WTC11 (cell line): Measurements from ENCODE around the gene IL17RE. TPM values are rescaled to one million over a fixed set of nuclear protein-coding genes. Genes with fewer than 3 reads are reported as not detected.

ENCODE experiments used
- AR ChIP-seq: fragments of 250-450 bp; sonication (Bioruptor Pico); IDR thresholded peaks from 2 replicates; pipeline ENCODE4 v1.9.0; 2021; ENCODE audit warnings: mild to moderate bottlenecking
- ARID4B ChIP-seq: sonication (generic); formaldehyde crosslinking; IDR thresholded peaks from 2 replicates; pipeline ENCODE4 v1.8.0; 2023; ENCODE audit warnings: missing genetic modification reagents, mild to moderate bottlenecking, borderline replicate concordance
- ATF6 ChIP-seq: sonication (generic); formaldehyde crosslinking; IDR thresholded peaks from 2 replicates; pipeline ENCODE4 v1.8.1; 2023; ENCODE audit warnings: mild to moderate bottlenecking, missing genetic modification reagents
- CBFB ChIP-seq: sonication (generic); formaldehyde crosslinking; IDR thresholded peaks from 2 replicates; pipeline ENCODE4 v1.8.1; 2022; ENCODE audit warnings: mild to moderate bottlenecking, low read depth, missing genetic modification reagents
- E2F5 ChIP-seq: sonication (generic); formaldehyde crosslinking; IDR thresholded peaks from 2 replicates; pipeline ENCODE4 v1.8.1; 2022; ENCODE audit warnings: mild to moderate bottlenecking, moderate library complexity, missing genetic modification reagents
- EMX1 ChIP-seq: fragments of 250-450 bp; sonication (Bioruptor Pico); IDR thresholded peaks from 2 replicates; pipeline ENCODE4 v1.8.0; 2021; ENCODE audit warnings: mild to moderate bottlenecking
- ETV6 ChIP-seq: sonication (generic); formaldehyde crosslinking; IDR thresholded peaks from 2 replicates; pipeline ENCODE4 v1.8.1; 2022; ENCODE audit warnings: mild to moderate bottlenecking, missing genetic modification reagents
- HMGXB4 ChIP-seq: sonication (generic); formaldehyde crosslinking; IDR thresholded peaks from 2 replicates; pipeline ENCODE4 v1.8.1; 2023; ENCODE audit warnings: mild to moderate bottlenecking, moderate library complexity, missing genetic modification reagents
- MAX ChIP-seq: sonication (generic); formaldehyde crosslinking; IDR thresholded peaks from 2 replicates; pipeline ENCODE4 v1.8.0; 2022; ENCODE audit warnings: mild to moderate bottlenecking, missing genetic modification reagents
- MLX ChIP-seq: sonication (generic); formaldehyde crosslinking; IDR thresholded peaks from 2 replicates; pipeline ENCODE4 v1.8.1; 2023; ENCODE audit warnings: mild to moderate bottlenecking, missing genetic modification reagents, moderate library complexity
- NFATC4 ChIP-seq: fragments of 250-450 bp; sonication (Bioruptor Pico); IDR thresholded peaks from 2 replicates; pipeline ENCODE4 v1.9.0; 2021; ENCODE audit warnings: mild to moderate bottlenecking
- NR3C1 ChIP-seq: sonication (generic); formaldehyde crosslinking; conservative IDR thresholded peaks from 2 replicates; pipeline ENCODE4 v1.8.1; 2023; ENCODE audit warnings: low read depth, mild to moderate bottlenecking, missing genetic modification reagents
- PRRX2 ChIP-seq: fragments of 250-450 bp; sonication (Bioruptor Pico); IDR thresholded peaks from 2 replicates; pipeline ENCODE4 v1.8.0; 2021; ENCODE audit warnings: mild to moderate bottlenecking
- SMAD4 ChIP-seq: sonication (generic); formaldehyde crosslinking; IDR thresholded peaks from 2 replicates; pipeline ENCODE4 v1.8.0; 2022; ENCODE audit warnings: mild to moderate bottlenecking, missing genetic modification reagents
- SOX15 ChIP-seq: fragments of 250-450 bp; sonication (Bioruptor Pico); IDR thresholded peaks from 2 replicates; pipeline ENCODE4 v1.9.0; 2021; ENCODE audit warnings: mild to moderate bottlenecking
- TP53 ChIP-seq: sonication (generic); formaldehyde crosslinking; IDR thresholded peaks from 2 replicates; pipeline ENCODE4 v1.8.1; 2023; ENCODE audit warnings: mild to moderate bottlenecking, missing genetic modification reagents
- USF2 ChIP-seq: sonication (generic); formaldehyde crosslinking; IDR thresholded peaks from 2 replicates; pipeline ENCODE4 v1.8.1; 2023; ENCODE audit warnings: mild to moderate bottlenecking, missing genetic modification reagents, moderate library complexity
- ZBTB21 ChIP-seq: sonication (generic); formaldehyde crosslinking; IDR thresholded peaks from 2 replicates; pipeline ENCODE4 v1.8.1; 2023; ENCODE audit warnings: mild to moderate bottlenecking, missing genetic modification reagents, borderline replicate concordance
- ZNF281 ChIP-seq: sonication (generic); formaldehyde crosslinking; IDR thresholded peaks from 2 replicates; pipeline ENCODE4 v1.8.0; 2023; ENCODE audit warnings: mild to moderate bottlenecking, missing genetic modification reagents
- ZNF317 ChIP-seq: sonication (generic); formaldehyde crosslinking; IDR thresholded peaks from 2 replicates; pipeline ENCODE4 v1.8.1; 2023; ENCODE audit warnings: low read depth, mild to moderate bottlenecking, moderate library complexity, missing genetic modification reagents, borderline replicate concordance
- total RNA-seq: library from RNA; stranded (reverse); gene quantifications from 3 replicates; pipeline ENCODE4 v1.2.3, GENCODE V29; 2021

IL17RE gene
- total RNA-seq, 1 experiment from 2014 or later: 4.2 TPM

- TF ChIP-seq ARID4B (no peak; the same call in 1 of the 2 replicates), SOX15 (no peak), USF2 (peak; percentile 46; the same call in 1 of the 2 replicates), CBFB (CRISPR knock-in tag) (peak; percentile 50; the same call in 1 of the 2 replicates), ZNF317 (CRISPR knock-in tag) (peak; percentile 54; the same call in 1 of the 2 replicates), PRRX2 (peak; percentile 70), MAX (peak; percentile 70), NR3C1 (CRISPR knock-in tag) (peak; percentile 69; the same call in 1 of the 2 replicates), TP53 (CRISPR knock-in tag) (peak; percentile 84), SMAD4 (no peak), MLX (CRISPR knock-in tag) (0 out of 2 replicates have a peak, but pooled peaks have one; percentile 48), AR (CRISPR knock-in tag) (no peak), NFATC4 (CRISPR knock-in tag) (no peak), ATF6 (CRISPR knock-in tag) (no peak), E2F5 (CRISPR knock-in tag) (peak; percentile 72; the same call in 1 of the 2 replicates), EMX1 (CRISPR knock-in tag) (peak; percentile 71; the same call in 1 of the 2 replicates), ETV6 (CRISPR knock-in tag) (peak; percentile 94), ZBTB21 (peak; percentile 62; the same call in 1 of the 2 replicates), ZNF281 (CRISPR knock-in tag) (peak; percentile 4; the same call in 1 of the 2 replicates), HMGXB4 (CRISPR knock-in tag) (peak; percentile 98)
These were observed 43.7 kb downstream of the IL17RE start (continued) for GRCh38 chr3:9946112-9947024.
